Esophagus muscularis mucosa (tissue), 4 donors: ENCODE measurements around the gene ABTB1.
"Not testable (repeated sequence)": the region's sequence is repeated elsewhere in the genome, so short reads cannot be mapped to it uniquely, and the experiment has no call there.

ENCODE experiments used
- CTCF ChIP-seq, 3 experiments: fragments of 200-600 bp in 2 of 3; fragments of 450-650 bp in 1 of 3; sonication (generic) in 2 of 3; IDR thresholded peaks; one replicate each; pipeline ENCODE4 v1.5.1; 2017 to 2019; ENCODE audit warnings: antibody characterized with exemption in 3 of 3, mild to moderate bottlenecking in 2 of 3, moderate library complexity in 1 of 3
- EP300 ChIP-seq: sonication (generic); formaldehyde crosslinking; IDR thresholded peaks from one replicate; pipeline ENCODE4 v1.6.1; 2017; ENCODE audit warnings: antibody characterized with exemption
- POLR2A ChIP-seq: fragments of 450-650 bp; IDR thresholded peaks from one replicate; pipeline ENCODE4 v1.6.1; 2017; ENCODE audit warnings: antibody characterized with exemption, moderate library complexity, mild to moderate bottlenecking, low read depth
- POLR2AphosphoS5 ChIP-seq, 2 donors: sonication (generic); formaldehyde crosslinking; IDR thresholded peaks; one replicate each; pipeline ENCODE4 v1.6.1; 2017; ENCODE audit warnings: antibody characterized with exemption in 2 of 2

DNA sequence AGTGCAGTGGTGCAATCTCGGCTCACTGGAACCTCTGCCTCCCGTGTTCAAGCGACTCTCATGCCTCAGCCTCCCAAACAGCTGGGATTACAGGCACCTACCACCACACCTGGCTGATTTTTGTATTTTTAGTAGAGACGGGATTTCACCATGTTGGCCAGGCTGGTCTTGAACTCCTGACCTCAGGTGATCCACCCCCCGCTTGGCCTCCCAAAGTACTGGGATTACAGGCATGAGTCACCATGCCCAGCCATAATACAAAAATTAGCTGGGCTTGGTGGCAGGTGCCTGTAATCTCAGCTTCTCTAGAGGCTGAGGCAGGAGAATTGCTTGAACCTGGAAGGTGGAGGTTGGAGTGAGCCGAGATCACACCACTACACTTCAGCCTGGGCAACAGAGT, 17.8 kb upstream of the ABTB1 start:
- not testable (repeated sequence) for TF ChIP-seq CTCF (IDR thresholded peaks at IDR 0.05); POLR2A; POLR2AphosphoS5 (IDR thresholded peaks at IDR 0.05); EP300
